Small intestine (tissue), 7 donors: ENCODE measurements around the gene CHFR. TPM values are rescaled to one million over a fixed set of nuclear protein-coding genes. Genes with fewer than 3 reads are reported as not detected.
"Not testable (repeated sequence)": the region's sequence is repeated elsewhere in the genome, so short reads cannot be mapped to it uniquely, and the experiment has no call there.

Source experiments
- DNase-seq, 2 donors: peaks; one replicate each; pipeline versions ENCODE4 v3.0.0 to v3.0.0-alpha.2; 2013
- FAIRE-seq: peaks from 2 replicates; lab custom pipeline; 2012; peaks lifted over from hg19 to GRCh38; lab: Jason Lieb, UNC
- H3K27ac ChIP-seq, 3 donors: one replicate each; pipeline ENCODE4 v1.5.1; 2013; ENCODE audit warnings: low read length in 2 of 3, mild to moderate bottlenecking in 2 of 3, control low read depth in 1 of 3, inconsistent platforms in 1 of 3, low read depth in 1 of 3, moderate library complexity in 1 of 3
- H3K27me3 ChIP-seq, 3 donors: one replicate each; pipeline ENCODE4 v1.6.1; 2013; ENCODE audit warnings: low read length in 3 of 3, inconsistent platforms in 1 of 3; ENCODE audit not compliant: control insufficient read depth in 3 of 3, insufficient read depth in 3 of 3
- H3K36me3 ChIP-seq, 3 donors: one replicate each; pipeline ENCODE4 v1.6.1; 2013; ENCODE audit warnings: low read length in 3 of 3, inconsistent platforms in 1 of 3, low read depth in 1 of 3, mild to moderate bottlenecking in 1 of 3, moderate library complexity in 1 of 3; ENCODE audit not compliant: control insufficient read depth in 3 of 3, insufficient read depth in 2 of 3
- H3K4me1 ChIP-seq, 3 donors: one replicate each; pipeline ENCODE4 v1.6.1; 2013; ENCODE audit warnings: low read length in 2 of 3, inconsistent platforms in 1 of 3, low read depth in 1 of 3, mild to moderate bottlenecking in 1 of 3, moderate library complexity in 1 of 3; ENCODE audit not compliant: control insufficient read depth in 3 of 3, insufficient read depth in 2 of 3
- H3K4me3 ChIP-seq, 3 donors: one replicate each; pipeline ENCODE4 v1.5.1; 2013; ENCODE audit warnings: low read length in 3 of 3, control low read depth in 1 of 3, inconsistent platforms in 1 of 3, low read depth in 1 of 3, mild to moderate bottlenecking in 1 of 3, moderate library complexity in 1 of 3
- H3K9me3 ChIP-seq, 2 donors: one replicate each; pipeline ENCODE4 v1.6.1; 2013; ENCODE audit warnings: low read depth in 1 of 2, low read length in 1 of 2; ENCODE audit not compliant: control insufficient read depth in 2 of 2, insufficient read depth in 1 of 2
- WGBS, 3 donors: extraction: QIAGEN DNeasy Blood & Tissue Kit; methylation state at CpG; one replicate each; pipeline ENCODE4 v1.1.7; 2013; 5-methylcytosine and 5-hydroxymethylcytosine counted together
- polyA plus RNA-seq, 4 donors: library from polyadenylated mRNA; stranded (reverse) in 3 of 4; unstranded in 1 of 4; fragments of 200-250 nt in 3 of 4; fragments of 120-200 nt in 1 of 4; gene quantifications; one replicate each; pipeline versions ENCODE4 v1.2.1 to v1.2.3, GENCODE V29; 2013
- donor health status: healthy with polysubstance abuse.
- donor health status: control.
- donor health status: control.
- donor health status: Bipolar disorder and iron deficiency.
- donor health status: healthy.

CHFR gene
- polyA plus RNA-seq, 4 donors = 23.9 to 43.4 (median 31.8) TPM

DNA sequence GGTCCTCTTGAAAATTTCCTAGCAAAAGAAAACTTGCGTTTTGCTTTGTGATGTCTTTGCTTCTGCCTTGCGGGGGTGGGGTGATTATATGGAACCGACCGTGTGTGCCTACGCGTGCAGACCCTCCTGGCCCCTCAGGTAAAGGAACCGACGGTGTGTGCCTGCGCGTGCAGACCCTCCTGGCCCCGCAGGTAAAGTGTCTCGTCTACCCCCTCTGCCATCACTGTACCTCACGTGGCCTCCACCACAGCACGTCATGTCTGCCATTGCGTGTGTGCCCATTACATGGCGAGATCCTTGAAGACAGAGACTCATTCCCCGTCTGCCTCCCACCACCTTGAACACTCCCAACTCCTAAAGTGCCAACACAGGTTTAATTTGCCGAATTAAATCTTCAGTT lies 62.3 kb downstream of the CHFR start:
- FAIRE-seq (no peak), DNase-seq (no peak)
- no peaks in the 10 kb centered on the region for H3K27me3 ChIP-seq
- H3K36me3 ChIP-seq = peaks cover 2 to 52% (median 8%) of the 10 kb centered on the region in 3 donors
- H3K4me1 ChIP-seq = peaks cover 2 to 16% (median 2%) of the 10 kb centered on the region in 3 donors
- no peak overlapping the region for H3K27ac ChIP-seq
- 94 to 96% (median 95%) methylated on average over 18 of the region's 18 CpGs for WGBS, 3 donors
- no peak overlapping the region for H3K4me3 ChIP-seq
- no peaks in the 10 kb centered on the region for H3K9me3 ChIP-seq

DNA sequence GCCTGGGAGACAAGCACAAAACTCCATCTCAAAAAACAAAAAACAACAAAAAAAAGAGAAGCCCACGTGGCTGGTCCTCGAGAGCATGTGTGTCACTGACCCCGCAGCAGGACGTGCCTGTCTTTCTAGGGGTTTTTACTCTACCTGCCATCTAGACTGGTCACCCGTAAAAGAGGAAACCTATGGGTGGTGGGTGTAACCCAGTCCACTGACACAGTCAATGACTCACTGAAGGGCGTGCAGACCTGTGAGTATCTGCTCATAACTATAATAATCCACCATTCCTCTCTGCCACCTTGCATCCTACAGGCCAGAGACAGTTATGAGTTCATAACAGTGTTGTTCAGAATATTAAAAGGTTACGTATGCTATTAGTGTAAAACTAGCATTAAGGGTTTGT lies 63.4 kb downstream of the CHFR start:
- peak in 1 of 2 donors; percentile 15 for DNase-seq
- no peaks in the 10 kb centered on the region for H3K27me3 ChIP-seq
- WGBS, 3 donors = 86 to 91% (median 87%) methylated on average over 7 of the region's 7 CpGs
- H3K36me3 ChIP-seq = peaks cover 5 to 61% (median 8%) of the 10 kb centered on the region in 3 donors
- no peak overlapping the region for H3K27ac ChIP-seq
- H3K4me3 ChIP-seq = no peak overlapping the region
- H3K9me3 ChIP-seq = no peaks in the 10 kb centered on the region
- FAIRE-seq = no peak
- peaks cover 0 to 11% (median 2%) of the 10 kb centered on the region in 3 donors for H3K4me1 ChIP-seq

DNA sequence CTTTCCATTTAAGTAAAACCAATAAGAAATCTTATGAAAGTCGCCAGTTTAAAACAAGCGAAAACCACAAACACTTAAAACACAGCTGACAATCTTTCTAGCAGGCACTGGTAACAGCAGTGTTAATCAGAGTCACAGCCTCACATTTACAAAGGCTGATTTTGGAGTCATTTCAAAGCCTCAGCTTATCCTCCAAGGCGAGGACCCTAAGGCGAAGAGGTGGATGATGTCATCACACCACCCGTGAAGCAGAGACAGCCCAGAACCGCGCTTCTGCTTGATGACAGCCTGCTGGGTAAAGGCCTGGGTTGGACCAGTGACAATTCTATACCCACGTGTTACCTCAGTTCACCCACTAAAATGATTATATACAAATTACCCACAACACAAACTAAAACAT lies 68.8 kb downstream of the CHFR start:
- H3K9me3 ChIP-seq = no peaks in the 10 kb centered on the region
- no peak overlapping the region for H3K27ac ChIP-seq
- H3K36me3 ChIP-seq = peaks cover 17 to 73% (median 19%) of the 10 kb centered on the region in 3 donors
- H3K4me1 ChIP-seq = no peaks in the 10 kb centered on the region
- DNase-seq (no peak), FAIRE-seq (no peak)
- H3K4me3 ChIP-seq = no peak overlapping the region
- 90 to 94% (median 92%) methylated on average over 8 of the region's 8 CpGs for WGBS, 3 donors
- H3K27me3 ChIP-seq = no peaks in the 10 kb centered on the region

GRCh38 chr12:132814232-132814631 lies 73.2 kb downstream of the CHFR start:
- no peaks in the 10 kb centered on the region for H3K27me3 ChIP-seq
- 96 to 98% (median 97%) methylated on average over 21 of the region's 21 CpGs for WGBS, 3 donors
- H3K36me3 ChIP-seq = peaks cover 18 to 78% (median 27%) of the 10 kb centered on the region in 3 donors
- FAIRE-seq (no peak), DNase-seq (no peak)
- no peaks in the 10 kb centered on the region for H3K4me1 ChIP-seq
- H3K9me3 ChIP-seq = no peaks in the 10 kb centered on the region
- H3K4me3 ChIP-seq = no peak overlapping the region
- no peak overlapping the region for H3K27ac ChIP-seq

- Histone ChIP-seq H3K36me3 (peaks cover 14 to 77% (median 27%) of the 10 kb centered on the region in 3 donors), H3K27me3 (no peaks in the 10 kb centered on the region), H3K9me3 (no peaks in the 10 kb centered on the region), H3K4me3 (no peak overlapping the region), H3K4me1 (no peaks in the 10 kb centered on the region), H3K27ac (no peak overlapping the region)
- 95 to 100% (median 96%) methylated on average over 5 to 6 of the region's 6 CpGs for WGBS, 3 donors
- DNase-seq (no peak), FAIRE-seq (no peak)
Observed at GRCh38 chr12:132813443-132813842, 74.0 kb downstream of the CHFR start.

- Histone ChIP-seq H3K36me3 (peaks cover 16 to 77% (median 27%) of the 10 kb centered on the region in 3 donors), H3K4me3 (no peak overlapping the region), H3K27ac (no peak overlapping the region), H3K27me3 (no peaks in the 10 kb centered on the region), H3K4me1 (no peaks in the 10 kb centered on the region), H3K9me3 (no peaks in the 10 kb centered on the region)
- WGBS, 3 donors = 80 to 87% (median 84%) methylated on average over 8 of the region's 8 CpGs
- no peak for FAIRE-seq
- DNase-seq = peak in 1 of 2 donors; percentile 24
Observed at GRCh38 chr12:132812631-132813305, 74.6 kb downstream of the CHFR start.

- not testable (repeated sequence) for H3K9me3 ChIP-seq, H3K27ac ChIP-seq, H3K4me3 ChIP-seq, H3K4me1 ChIP-seq, DNase-seq, H3K27me3 ChIP-seq, FAIRE-seq
- H3K36me3 ChIP-seq = peaks cover 15 to 80% (median 27%) of the 10 kb centered on the region in 3 donors
- 68 to 87% (median 79%) methylated on average over 9 to 13 of the region's 13 CpGs for WGBS, 3 donors
Observed at GRCh38 chr12:132809391-132809790, 78.0 kb downstream of the CHFR start.

- Histone ChIP-seq H3K4me3 (no peak overlapping the region), H3K36me3 (peaks cover 20 to 84% (median 23%) of the 10 kb centered on the region in 3 donors), H3K4me1 (no peaks in the 10 kb centered on the region), H3K27me3 (no peaks in the 10 kb centered on the region), H3K27ac (no peak overlapping the region), H3K9me3 (no peaks in the 10 kb centered on the region)
- 86 to 87% (median 86%) methylated on average over 23 to 25 of the region's 25 CpGs for WGBS, 3 donors
- FAIRE-seq = no peak
- DNase-seq = no peak
Observed at GRCh38 chr12:132807295-132808092, 79.9 kb downstream of the CHFR start.
